Left lung (tissue), 10 donors: ENCODE measurements around the gene UBAC2. TPM values are rescaled to one million over a fixed set of nuclear protein-coding genes. Genes with fewer than 3 reads are reported as not detected.

ENCODE experiments used
- ATAC-seq: fragments of 200-7000 bp; cut with Tn5 transposase; one replicate; pipeline ENCODE4 v1.9.1; 2020; ENCODE audit warnings: moderate library complexity
- DNase-seq, 4 donors: peaks; one replicate each; pipeline ENCODE4 v3.0.0-alpha.2; 2013 to 2020
- H3K27ac ChIP-seq, 2 donors: fragments of 200-600 bp; sonication (generic) in 1 of 2; one replicate each; pipeline versions ENCODE4 v1.5.0 to v1.8.0; 2020 to 2021
- H3K27me3 ChIP-seq, 2 donors: fragments of 200-600 bp; sonication (generic) in 1 of 2; one replicate each; pipeline versions ENCODE4 v1.5.0 to v1.8.0; 2020 to 2021
- H3K36me3 ChIP-seq, 2 donors: fragments of 200-600 bp; sonication (generic) in 1 of 2; one replicate each; pipeline versions ENCODE4 v1.5.0 to v1.8.0; 2020 to 2021
- H3K4me1 ChIP-seq, 2 donors: fragments of 200-600 bp; one replicate each; pipeline ENCODE4 v1.8.0; 2021
- H3K4me3 ChIP-seq, 2 donors: fragments of 200-600 bp; sonication (generic) in 1 of 2; one replicate each; pipeline versions ENCODE4 v1.5.0 to v1.8.0; 2020 to 2021; ENCODE audit warnings: mild to moderate bottlenecking in 1 of 2
- H3K9me3 ChIP-seq, 2 donors: fragments of 200-600 bp; sonication (generic) in 1 of 2; one replicate each; pipeline versions ENCODE4 v1.5.0 to v1.8.0; 2020 to 2021
- intact Hi-C, 2 donors: fragments of 100-400 bp; cut with DNase I; formaldehyde crosslinking; loops; one replicate each; pipeline versions ENCODE4 v1.11.2 to v1.14.2; 2022
- polyA plus RNA-seq, 6 donors: library from polyadenylated mRNA; unstranded; fragments of 120-200 nt; gene quantifications; one replicate each; pipeline ENCODE4 v1.2.1, GENCODE V29; 2013; ENCODE audit not compliant: insufficient read length in 6 of 6
- total RNA-seq, 2 donors: library from RNA; stranded (reverse); fragmentation: NEBNext Ultra II Directional; extraction: Animal tissue kit (Norgen Biotek cat#: 25700); gene quantifications; one replicate each; pipeline ENCODE4 v1.2.1, GENCODE V29; 2021
- TF ChIP-seq, protein P1 (sequence below), 2 donors: fragments of 200-600 bp; sonication (generic) in 1 of 2; IDR thresholded peaks; one replicate each; pipeline versions ENCODE4 v1.5.0 to v1.8.0; 2021; ENCODE audit warnings: antibody characterized with exemption in 2 of 2
- donor health status: DM: no; HTN: yes; CAD: no.
- donor health status: DM: no; HTN: no; CAD: no.

The UBAC2 gene
- total and polyA plus RNA-seq, 8 donors, result 56.1 to 71.6 (median 66.4) TPM

GRCh38 chr13:99414048-99414995 lies 213.7 kb downstream of the UBAC2 start:
- DNase-seq, result no peak
- no peaks in the 10 kb centered on the region for H3K4me1 ChIP-seq
- H3K4me3 ChIP-seq, result no peak overlapping the region
- ATAC-seq, result no peak
- no peaks in the 10 kb centered on the region for H3K9me3 ChIP-seq
- H3K27me3 ChIP-seq, result peaks cover 0 to 11% of the 10 kb centered on the region in 2 donors
- intact Hi-C loops, result no loop called here
- H3K36me3 ChIP-seq, result no peaks in the 10 kb centered on the region
- TF ChIP-seq, protein P1, sequence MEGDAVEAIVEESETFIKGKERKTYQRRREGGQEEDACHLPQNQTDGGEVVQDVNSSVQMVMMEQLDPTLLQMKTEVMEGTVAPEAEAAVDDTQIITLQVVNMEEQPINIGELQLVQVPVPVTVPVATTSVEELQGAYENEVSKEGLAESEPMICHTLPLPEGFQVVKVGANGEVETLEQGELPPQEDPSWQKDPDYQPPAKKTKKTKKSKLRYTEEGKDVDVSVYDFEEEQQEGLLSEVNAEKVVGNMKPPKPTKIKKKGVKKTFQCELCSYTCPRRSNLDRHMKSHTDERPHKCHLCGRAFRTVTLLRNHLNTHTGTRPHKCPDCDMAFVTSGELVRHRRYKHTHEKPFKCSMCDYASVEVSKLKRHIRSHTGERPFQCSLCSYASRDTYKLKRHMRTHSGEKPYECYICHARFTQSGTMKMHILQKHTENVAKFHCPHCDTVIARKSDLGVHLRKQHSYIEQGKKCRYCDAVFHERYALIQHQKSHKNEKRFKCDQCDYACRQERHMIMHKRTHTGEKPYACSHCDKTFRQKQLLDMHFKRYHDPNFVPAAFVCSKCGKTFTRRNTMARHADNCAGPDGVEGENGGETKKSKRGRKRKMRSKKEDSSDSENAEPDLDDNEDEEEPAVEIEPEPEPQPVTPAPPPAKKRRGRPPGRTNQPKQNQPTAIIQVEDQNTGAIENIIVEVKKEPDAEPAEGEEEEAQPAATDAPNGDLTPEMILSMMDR (IDR thresholded peaks at IDR 0.05), result no peak
- no peak overlapping the region for H3K27ac ChIP-seq

- no peak overlapping the region for H3K4me3 ChIP-seq
- no peaks in the 10 kb centered on the region for H3K9me3 ChIP-seq
- DNase-seq (no peak), ATAC-seq (peak; percentile 68)
- H3K27ac ChIP-seq, result no peak overlapping the region
- H3K4me1 ChIP-seq, result peaks cover 0 to 6% of the 10 kb centered on the region in 2 donors
- TF ChIP-seq, protein P1 (IDR thresholded peaks at IDR 0.05), result no peak
- H3K27me3 ChIP-seq, result peaks cover 0 to 18% of the 10 kb centered on the region in 2 donors
- no peaks in the 10 kb centered on the region for H3K36me3 ChIP-seq
- intact Hi-C loops, result no loop called here
Measured at GRCh38 chr13:99415014-99415650, 214.5 kb downstream of the UBAC2 start.

DNA sequence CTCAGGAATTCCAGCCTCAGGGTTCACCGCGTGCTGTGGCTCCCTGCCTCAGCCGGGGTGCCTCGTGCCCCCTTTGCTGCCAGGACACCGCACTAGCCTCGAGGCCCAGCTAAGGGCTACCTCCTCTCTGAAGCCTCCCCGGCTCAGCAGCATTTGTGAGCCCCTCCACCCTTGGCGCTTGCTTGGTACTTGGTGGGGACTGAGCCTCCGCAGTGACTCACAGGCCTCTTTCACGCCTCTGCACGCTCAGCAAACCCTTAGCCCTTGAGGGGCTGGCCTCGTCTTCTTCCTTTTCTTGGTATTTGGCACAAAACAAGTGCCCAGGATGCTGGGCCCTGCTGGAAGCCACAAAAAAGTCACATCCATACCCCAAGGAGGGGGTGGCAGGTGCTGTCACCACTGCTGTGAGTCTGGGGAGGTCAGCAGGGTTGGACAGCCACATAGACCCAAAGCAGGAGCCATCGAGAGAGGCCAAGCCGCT lies 215.2 kb downstream of the UBAC2 start:
- ATAC-seq, result peak; percentile 46
- TF ChIP-seq, protein P1 (IDR thresholded peaks at IDR 0.05), result no peak
- H3K9me3 ChIP-seq, result no peaks in the 10 kb centered on the region
- no peak overlapping the region for H3K4me3 ChIP-seq
- DNase-seq, result no peak
- intact Hi-C loops, result no loop called here
- H3K36me3 ChIP-seq, result no peaks in the 10 kb centered on the region
- H3K27ac ChIP-seq, result no peak overlapping the region
- peaks cover 0 to 26% of the 10 kb centered on the region in 2 donors for H3K27me3 ChIP-seq
- peaks cover 0 to 12% of the 10 kb centered on the region in 2 donors for H3K4me1 ChIP-seq

DNA sequence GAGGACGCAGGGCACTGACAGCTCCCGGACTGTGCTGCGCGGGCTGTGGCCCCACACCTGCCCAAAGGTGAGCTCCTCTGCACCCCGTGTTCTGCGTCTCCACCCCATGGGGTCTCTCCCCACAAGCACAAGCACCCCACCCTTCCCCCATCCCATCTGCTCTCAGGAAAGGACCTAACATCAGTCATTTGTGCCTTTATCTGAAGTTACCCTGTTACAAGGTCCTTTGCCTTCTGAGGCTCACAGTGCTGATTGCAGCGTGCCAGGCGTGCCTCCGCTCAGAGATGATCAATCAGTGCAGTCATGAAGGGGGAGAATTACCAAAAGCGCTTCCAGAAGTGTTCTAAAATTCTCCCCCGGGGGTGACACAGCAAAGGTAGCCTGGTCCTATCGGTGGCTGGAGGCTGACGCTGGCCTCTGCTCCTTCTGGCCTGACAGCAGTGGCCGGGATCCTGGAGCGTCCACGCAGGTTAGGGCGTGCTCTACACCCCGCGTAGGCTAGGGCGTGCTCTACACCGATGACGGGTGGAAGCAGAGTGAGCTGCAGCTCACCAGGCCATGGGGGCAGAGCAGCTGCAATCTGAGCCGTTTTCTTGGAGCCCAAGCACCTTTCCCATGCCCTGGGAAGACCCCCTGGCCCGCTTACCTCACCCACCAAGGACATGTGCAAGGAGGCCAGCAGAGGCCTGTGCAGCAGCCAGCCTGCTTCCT lies 215.9 kb downstream of the UBAC2 start:
- intact Hi-C loops, result no loop called here
- H3K9me3 ChIP-seq, result no peaks in the 10 kb centered on the region
- no peak for DNase-seq
- no peaks in the 10 kb centered on the region for H3K36me3 ChIP-seq
- TF ChIP-seq, protein P1 (IDR thresholded peaks at IDR 0.05), result no peak
- H3K27me3 ChIP-seq, result peaks cover 0 to 30% of the 10 kb centered on the region in 2 donors
- no peak for ATAC-seq
- H3K4me3 ChIP-seq, result no peak overlapping the region
- H3K4me1 ChIP-seq, result peaks cover 0 to 12% of the 10 kb centered on the region in 2 donors
- H3K27ac ChIP-seq, result no peak overlapping the region
